Measurements from ENCODE around the gene ABCG4. TPM values are rescaled to one million over a fixed set of nuclear protein-coding genes. Genes with fewer than 3 reads are reported as not detected.

ABCG4 gene
- total and polyA plus RNA-seq, 2 of the 8 experiments (the other 6 are each of a cell fraction or from before 2014, with no cell fraction given): 1.8 to 2.3 TPM

- H3K4me3 ChIP-seq (ENCODE audit: extremely low read depth in 1 of 4, insufficient read depth in 2 of 4, low read depth in 3 of 4, low read length in 4 of 4): no peak overlapping the region
- no peak overlapping the region for H2BK20ac ChIP-seq (ENCODE audit: low read length)
- peaks cover 0 to 2% (median under 1%) of the 10 kb centered on the region in 4 experiments; a peak in 3 of 7 replicates for H3K4me1 ChIP-seq (replicated peaks in 1 of 4; ENCODE audit: control insufficient read depth in 3 of 4, insufficient read depth in 4 of 4, low read length in 3 of 4)
- H2AFZ ChIP-seq (ENCODE audit: low read length): no peak overlapping the region
- H3K36me3 ChIP-seq (ENCODE audit: control insufficient read depth in 2 of 4, insufficient read depth in 4 of 4, low read length in 3 of 4): no peaks in the 10 kb centered on the region
- H2BK120ac ChIP-seq (replicated peaks; ENCODE audit: low read depth, low read length): no peak overlapping the region
- H2BK12ac ChIP-seq (ENCODE audit: low read depth, low read length): no peak overlapping the region
- H3K4ac ChIP-seq (replicated peaks; ENCODE audit: insufficient read length, low read depth, low read length): no peak overlapping the region
- H4K5ac ChIP-seq (ENCODE audit: insufficient read length, low read depth, low read length): no peak overlapping the region
- WGBS, 2 experiments (ENCODE audit: extremely low coverage in 1 of 2, insufficient coverage in 1 of 2, insufficient read length in 1 of 2, insufficient replicate concordance in 2 of 2, low coverage in 1 of 2, low lambda C conversion rate in 2 of 2, missing lambda C conversion rate in 1 of 2): 95% methylated on average over 9 of the region's 9 CpGs; no CpG with 5 or more reads in 1 of the 2 experiments
- no peak for FAIRE-seq
- no peak overlapping the region for H3K4me2 ChIP-seq (ENCODE audit: insufficient read depth in 1 of 2, low read depth in 2 of 2, low read length in 2 of 2)
- no peak overlapping the region for H3K9ac ChIP-seq (replicated peaks in 1 of 4; ENCODE audit: extremely low read depth in 1 of 4, low read depth in 3 of 4, low read length in 3 of 4)
- H3K56ac ChIP-seq (replicated peaks; ENCODE audit: insufficient read length, low read depth, low read length): no peak overlapping the region
- H2BK5ac ChIP-seq (ENCODE audit: low read depth, low read length): no peak overlapping the region
- no peaks in the 10 kb centered on the region for H3K9me3 ChIP-seq (ENCODE audit: insufficient read depth in 2 of 2, low read depth in 1 of 2, low read length in 1 of 2)
- TF ChIP-seq MAFK (IDR thresholded peaks at IDR 0.05; ENCODE audit: low read depth, low read length) (no peak), ZNF274 (IDR thresholded peaks at IDR 0.05; ENCODE audit: borderline replicate concordance, extremely low read depth, low read length) (no peak), SAP30 (IDR thresholded peaks at IDR 0.05; ENCODE audit: insufficient read depth, insufficient replicate concordance, low read length) (no peak), KDM5A (IDR thresholded peaks at IDR 0.05; ENCODE audit: low read length) (no peak), BRCA1 (IDR thresholded peaks at IDR 0.05; ENCODE audit: low read depth, low read length) (no peak), CHD1 (IDR thresholded peaks at IDR 0.05; ENCODE audit: low read depth, low read length) (no peak), CBX5 (IDR thresholded peaks at IDR 0.05; ENCODE audit: low read depth, low read length) (no peak), EP300 (IDR thresholded peaks at IDR 0.05; ENCODE audit: borderline replicate concordance in 1 of 2, low read depth in 2 of 2, low read length in 2 of 2) (no peak), E2F6 (IDR thresholded peaks at IDR 0.05) (no peak)
- H3K79me1 ChIP-seq (ENCODE audit: low read depth, low read length): no peaks in the 10 kb centered on the region
- H4K8ac ChIP-seq (ENCODE audit: extremely low read depth, insufficient read depth, low read length): no peak overlapping the region
- H3K27me3 ChIP-seq (replicated peaks in 1 of 4; ENCODE audit: control insufficient read depth in 3 of 4, extremely low read depth in 1 of 4, insufficient read depth in 3 of 4, low read length in 3 of 4): no peaks in the 10 kb centered on the region
- H3K18ac ChIP-seq (ENCODE audit: extremely low read depth, low read length): no peak overlapping the region
- no peaks in the 10 kb centered on the region for H3K79me2 ChIP-seq (ENCODE audit: control insufficient read depth in 1 of 2, insufficient read depth in 2 of 2, low read length in 2 of 2)
- no peaks in the 10 kb centered on the region for H4K20me1 ChIP-seq (replicated peaks in 1 of 2; ENCODE audit: control insufficient read depth in 1 of 2, insufficient read depth in 2 of 2, low read length in 2 of 2)
- no peak overlapping the region for H4K91ac ChIP-seq (replicated peaks; ENCODE audit: insufficient read length, low read length)
- no peaks in the 10 kb centered on the region for H3K23me2 ChIP-seq (ENCODE audit: low read depth, low read length)
- ChIA-PET CTCF (ENCODE audit: partially characterized antibody) (interaction anchor here (0.9 to 20.1 kb wide), 9 partner anchors 15 to 190 kb away, joined by 3 to 367 read pairs (median 5); partner anchors contain the start of genes ABCG4, CBL, MCAM and NLRX1), POLR2A (ENCODE audit: partially characterized antibody) (interaction anchor here (0.7 to 1.5 kb wide), 5 partner anchors 10 to 133 kb away, joined by 3 to 4 read pairs (median 3); no protein-coding TSS in a partner anchor)
- no peak overlapping the region for H3K23ac ChIP-seq (ENCODE audit: insufficient read length)
- no peak overlapping the region for H2AK5ac ChIP-seq (ENCODE audit: low read depth, low read length)
- no peak for DNase-seq (ENCODE audit: low read depth in 1 of 2, low spot score in 2 of 2)
- H2BK15ac ChIP-seq (ENCODE audit: low read length): no peak overlapping the region
- H3K14ac ChIP-seq (ENCODE audit: insufficient read length): no peak overlapping the region
- no peak overlapping the region for H3K27ac ChIP-seq (ENCODE audit: low read depth, low read length)
These were observed 41.7 kb downstream of the ABCG4 start for GRCh38 chr11:119190531-119190930.

Data from H1 (cell line).